Ascending aorta (tissue), 2 donors: ENCODE data around the gene GUCA2A. TPM values are rescaled to one million over a fixed set of nuclear protein-coding genes. Genes with fewer than 3 reads are reported as not detected.

Source experiments
- DNase-seq, 2 donors: peaks; one replicate each; pipeline ENCODE4 v3.0.0-alpha.2; 2019; ENCODE audit warnings: low spot score in 2 of 2
- H3K27ac ChIP-seq, 2 donors: fragments of 200-600 bp; sonication (generic); one replicate each; pipeline ENCODE4 v1.5.1; 2016 to 2017; ENCODE audit warnings: mild to moderate bottlenecking in 1 of 2
- H3K27me3 ChIP-seq: fragments of 200-600 bp; sonication (generic); one replicate; pipeline ENCODE4 v1.5.1; 2017
- H3K36me3 ChIP-seq, 2 donors: fragments of 200-600 bp; sonication (generic); one replicate each; pipeline ENCODE4 v1.5.1; 2016
- H3K4me1 ChIP-seq, 2 donors: fragments of 200-600 bp; sonication (generic); one replicate each; pipeline ENCODE4 v1.5.1; 2016 to 2017; ENCODE audit warnings: mild to moderate bottlenecking in 1 of 2
- H3K4me3 ChIP-seq, 2 donors: fragments of 200-600 bp; sonication (generic); one replicate each; pipeline ENCODE4 v1.5.1; 2016 to 2017; ENCODE audit warnings: mild to moderate bottlenecking in 1 of 2
- H3K9me3 ChIP-seq, 2 donors: fragments of 200-600 bp; sonication (generic); one replicate each; pipeline ENCODE4 v1.5.1; 2016
- CTCF ChIP-seq, 3 experiments: fragments of 200-600 bp in 2 of 3; fragments of 450-650 bp in 1 of 3; sonication (generic) in 2 of 3; IDR thresholded peaks; one replicate each; pipeline ENCODE4 v1.5.1; 2016 to 2019; ENCODE audit warnings: antibody characterized with exemption in 3 of 3, mild to moderate bottlenecking in 1 of 3, moderate library complexity in 1 of 3
- intact Hi-C: fragments of 100-400 bp; cut with DNase I; formaldehyde crosslinking; loops from one replicate; pipeline ENCODE4 v1.15.1; 2023
- total RNA-seq: library from RNA; depleted of rRNA; stranded (reverse); fragments of >200 nt; gene quantifications from one replicate; pipeline ENCODE4 v1.1.0, GENCODE V29; 2016

GUCA2A gene
- total RNA-seq, 1 donor from 2014 or later: not detected

- H3K36me3 ChIP-seq: no peaks in the 10 kb centered on the region
- intact Hi-C loops: no loop called here
Observed at GRCh38 chr1:42181687-42182086, 17.1 kb upstream of the GUCA2A start.

GRCh38 chr1:42179900-42180329 is 15.4 kb upstream of the GUCA2A start:
- peaks cover 0 to 27% of the 10 kb centered on the region in 2 donors for H3K4me1 ChIP-seq
- TF ChIP-seq CTCF (IDR thresholded peaks at IDR 0.05): no peak
- no peaks in the 10 kb centered on the region for H3K9me3 ChIP-seq
- no peak overlapping the region for H3K4me3 ChIP-seq
- intact Hi-C loops: loop anchor here (10.0 kb wide), 1 partner anchor 155 kb away; the partner anchor contains the start of gene FOXJ3
- H3K27ac ChIP-seq: peak overlapping the region in 1 of 2 donors; percentile 10
- no peak for DNase-seq
- H3K27me3 ChIP-seq: no peaks in the 10 kb centered on the region
- no peaks in the 10 kb centered on the region for H3K36me3 ChIP-seq

More at GRCh38 chr1:42181687-42182086, 17.1 kb upstream of the GUCA2A start:
- no peak overlapping the region for H3K4me3 ChIP-seq
- DNase-seq: no peak
- H3K27me3 ChIP-seq: no peaks in the 10 kb centered on the region
- H3K4me1 ChIP-seq: peaks cover 0 to 27% of the 10 kb centered on the region in 2 donors
- H3K9me3 ChIP-seq: no peaks in the 10 kb centered on the region
- no peak for TF ChIP-seq CTCF (IDR thresholded peaks at IDR 0.05)
- H3K27ac ChIP-seq: no peak overlapping the region

- no peaks in the 10 kb centered on the region for H3K36me3 ChIP-seq
- DNase-seq: no peak
- no peak for TF ChIP-seq CTCF (IDR thresholded peaks at IDR 0.05)
- intact Hi-C loops: loop anchor here (10.0 kb wide), 1 partner anchor 156 kb away; the partner anchor contains the start of gene FOXJ3
- H3K27me3 ChIP-seq: no peaks in the 10 kb centered on the region
- H3K4me1 ChIP-seq: peaks cover 0 to 27% of the 10 kb centered on the region in 2 donors
- H3K4me3 ChIP-seq: no peak overlapping the region
- no peak overlapping the region for H3K27ac ChIP-seq
- no peaks in the 10 kb centered on the region for H3K9me3 ChIP-seq
Observed at GRCh38 chr1:42179275-42179674, 14.7 kb upstream of the GUCA2A start.

- no peaks in the 10 kb centered on the region for H3K27me3 ChIP-seq
- no peak for DNase-seq
- intact Hi-C loops: loop anchor here (10.0 kb wide), 1 partner anchor 157 kb away; the partner anchor contains the start of gene FOXJ3
- H3K4me3 ChIP-seq: no peak overlapping the region
- peak overlapping the region in 1 of 2 donors; percentile 16 for H3K27ac ChIP-seq
- no peaks in the 10 kb centered on the region for H3K9me3 ChIP-seq
- no peaks in the 10 kb centered on the region for H3K36me3 ChIP-seq
- peaks cover 0 to 29% of the 10 kb centered on the region in 2 donors for H3K4me1 ChIP-seq
- TF ChIP-seq CTCF (IDR thresholded peaks at IDR 0.05): no peak
Observed at GRCh38 chr1:42178249-42178648, 13.7 kb upstream of the GUCA2A start.

- H3K4me1 ChIP-seq: peaks cover 0 to 35% of the 10 kb centered on the region in 2 donors
- no peaks in the 10 kb centered on the region for H3K9me3 ChIP-seq
- H3K36me3 ChIP-seq: no peaks in the 10 kb centered on the region
- no peaks in the 10 kb centered on the region for H3K27me3 ChIP-seq
- no peak for DNase-seq
- no peak overlapping the region for H3K27ac ChIP-seq
- intact Hi-C loops: loop anchor here (10.0 kb wide), 1 partner anchor 157 kb away; the partner anchor contains the start of gene FOXJ3
- TF ChIP-seq CTCF (IDR thresholded peaks at IDR 0.05): no peak
- H3K4me3 ChIP-seq: no peak overlapping the region
Observed at GRCh38 chr1:42177541-42177981, 13.0 kb upstream of the GUCA2A start.
